Measurements from ENCODE around the gene SHTN1.

Gene SHTN1

GRCh38 chr10:116984202-116984990 lies 20.6 kb downstream of the SHTN1 start:
- no peak for DNase-seq (ENCODE audit: low read depth)

GRCh38 chr10:116980041-116980440 lies 24.9 kb downstream of the SHTN1 start:
- DNase-seq (ENCODE audit: low read depth): no peak

GRCh38 chr10:116978901-116979300 lies 26.1 kb downstream of the SHTN1 start:
- no peak for DNase-seq (ENCODE audit: low read depth)

- peak; percentile 49 for DNase-seq (ENCODE audit: low read depth)
Observed at GRCh38 chr10:116974456-116975005, 30.5 kb downstream of the SHTN1 start.

- no peak for DNase-seq (ENCODE audit: low read depth)
Observed at GRCh38 chr10:116973946-116974455, 31.0 kb downstream of the SHTN1 start.

- DNase-seq (ENCODE audit: low read depth): no peak
Observed at GRCh38 chr10:116973371-116973905, 31.5 kb downstream of the SHTN1 start.

GRCh38 chr10:116972131-116972530 lies 32.9 kb downstream of the SHTN1 start:
- DNase-seq (ENCODE audit: low read depth): no peak

- no peak for DNase-seq (ENCODE audit: low read depth)
Observed at GRCh38 chr10:116970050-116970449, 34.9 kb downstream of the SHTN1 start.

- no peak for DNase-seq (ENCODE audit: low read depth)
Observed at GRCh38 chr10:116968331-116968730, 36.7 kb downstream of the SHTN1 start.

GRCh38 chr10:116961406-116962251 lies 43.4 kb downstream of the SHTN1 start:
- no peak for DNase-seq (ENCODE audit: low read depth)

GRCh38 chr10:116960066-116960776 lies 44.8 kb downstream of the SHTN1 start:
- DNase-seq (ENCODE audit: low read depth): no peak

GRCh38 chr10:116952729-116953128 lies 52.3 kb downstream of the SHTN1 start:
- no peak for DNase-seq (ENCODE audit: low read depth)

GRCh38 chr10:116948530-116948870 lies 56.5 kb downstream of the SHTN1 start:
- no peak for DNase-seq (ENCODE audit: low read depth)

- peak; percentile 12 for DNase-seq (ENCODE audit: low read depth)
Observed at GRCh38 chr10:116947841-116948529, 57.0 kb downstream of the SHTN1 start.

GRCh38 chr10:116944911-116945310 lies 60.1 kb downstream of the SHTN1 start:
- no peak for DNase-seq (ENCODE audit: low read depth)

- DNase-seq (ENCODE audit: low read depth): no peak
Observed at GRCh38 chr10:116931806-116932205, 73.2 kb downstream of the SHTN1 start.

- DNase-seq (ENCODE audit: low read depth): no peak
Observed at GRCh38 chr10:116926426-116926825, 78.6 kb downstream of the SHTN1 start.

GRCh38 chr10:116925056-116925455 lies 79.9 kb downstream of the SHTN1 start:
- no peak for DNase-seq (ENCODE audit: low read depth)

- no peak for DNase-seq (ENCODE audit: low read depth)
Observed at GRCh38 chr10:116919706-116920105, 85.3 kb downstream of the SHTN1 start.

GRCh38 chr10:116919164-116919563 lies 85.8 kb downstream of the SHTN1 start:
- DNase-seq (ENCODE audit: low read depth): no peak

GRCh38 chr10:116918583-116918982 lies 86.4 kb downstream of the SHTN1 start:
- no peak for DNase-seq (ENCODE audit: low read depth)

Data from fibroblast of the conjunctiva (primary cell).